ENCODE results near the gene DNAJB5.
"Not testable (repeated sequence)": the region's sequence is repeated elsewhere in the genome, so short reads cannot be mapped to it uniquely, and the experiment has no call there.

The DNAJB5 gene

GRCh38 chr9:34989003-34989945, at the start of gene DNAJB5:
DNAJB5 (plus strand) TSS chr9:34989745; CDS start chr9:34990631, 886 bp downstream.
- H3K4me3 ChIP-seq (ENCODE audit: low read depth, low read length), result peak within 1 kb of the TSS; percentile 72

- H3K4me3 ChIP-seq (ENCODE audit: low read depth, low read length), result not testable (repeated sequence)
These were observed 49.6 kb upstream of the DNAJB5 start for GRCh38 chr9:34939989-34940388.

GRCh38 chr9:34948451-34948850, 41.1 kb upstream of the DNAJB5 start:
- H3K4me3 ChIP-seq (ENCODE audit: low read depth, low read length), result no peak overlapping the region

GRCh38 chr9:34954225-34954624, 35.3 kb upstream of the DNAJB5 start:
- no peak overlapping the region for H3K4me3 ChIP-seq (ENCODE audit: low read depth, low read length)

GRCh38 chr9:34956066-34956465, 33.5 kb upstream of the DNAJB5 start:
- H3K4me3 ChIP-seq (ENCODE audit: low read depth, low read length), result not testable (repeated sequence)

- H3K4me3 ChIP-seq (ENCODE audit: low read depth, low read length), result no peak overlapping the region
These were observed 32.9 kb upstream of the DNAJB5 start for GRCh38 chr9:34956648-34957047.

GRCh38 chr9:34957492-34958410, 31.8 kb upstream of the DNAJB5 start, which contains the start of gene PHF24:
PHF24 (plus strand) TSS chr9:34958285; CDS start chr9:34971299, 13,014 bp downstream.
- peak within 1 kb of the TSS; percentile 43 for H3K4me3 ChIP-seq (ENCODE audit: low read depth, low read length)

GRCh38 chr9:34958411-34958982, 31.0 kb upstream of the DNAJB5 start:
- H3K4me3 ChIP-seq (ENCODE audit: low read depth, low read length), result peak overlapping the region; percentile 24

- no peak overlapping the region for H3K4me3 ChIP-seq (ENCODE audit: low read depth, low read length)
These were observed 30.1 kb upstream of the DNAJB5 start for GRCh38 chr9:34959461-34959860.

GRCh38 chr9:34961574-34962490, 27.7 kb upstream of the DNAJB5 start:
- H3K4me3 ChIP-seq (ENCODE audit: low read depth, low read length), result no peak overlapping the region

- no peak overlapping the region for H3K4me3 ChIP-seq (ENCODE audit: low read depth, low read length)
These were observed 27.0 kb upstream of the DNAJB5 start for GRCh38 chr9:34962546-34962945.

- no peak overlapping the region for H3K4me3 ChIP-seq (ENCODE audit: low read depth, low read length)
These were observed 26.0 kb upstream of the DNAJB5 start for GRCh38 chr9:34963552-34963951.

GRCh38 chr9:34964458-34964857, 25.1 kb upstream of the DNAJB5 start:
- H3K4me3 ChIP-seq (ENCODE audit: low read depth, low read length), result no peak overlapping the region

- no peak overlapping the region for H3K4me3 ChIP-seq (ENCODE audit: low read depth, low read length)
These were observed 18.3 kb upstream of the DNAJB5 start for GRCh38 chr9:34971146-34971811.

GRCh38 chr9:34974664-34975063, 14.9 kb upstream of the DNAJB5 start:
- H3K4me3 ChIP-seq (ENCODE audit: low read depth, low read length), result no peak overlapping the region

GRCh38 chr9:34976441-34976840, 13.1 kb upstream of the DNAJB5 start:
- H3K4me3 ChIP-seq (ENCODE audit: low read depth, low read length), result no peak overlapping the region

- H3K4me3 ChIP-seq (ENCODE audit: low read depth, low read length), result no peak overlapping the region
These were observed 12.6 kb upstream of the DNAJB5 start for GRCh38 chr9:34976992-34977391.

GRCh38 chr9:34980181-34980761, 9.3 kb upstream of the DNAJB5 start:
- H3K4me3 ChIP-seq (ENCODE audit: low read depth, low read length), result no peak overlapping the region

GRCh38 chr9:34982361-34982760, 7.2 kb upstream of the DNAJB5 start:
- H3K4me3 ChIP-seq (ENCODE audit: low read depth, low read length), result no peak overlapping the region

All from iPS-11a (cell line).